Activated CD8-positive, alpha-beta memory T cell treated with anti-CD3 and anti-CD28 coated beads, Interleukin-2, amount 50 U/mL, for 1 hour (primary cell): ENCODE data around the gene FGF5.
"Not testable (repeated sequence)": the region's sequence is repeated elsewhere in the genome, so short reads cannot be mapped to it uniquely, and the experiment has no call there.

ENCODE experiments used
- DNase-seq: peaks from one replicate; pipeline ENCODE4 v3.0.0-alpha.2; 2020; ENCODE audit errors: extremely low read depth

The FGF5 gene

DNA sequence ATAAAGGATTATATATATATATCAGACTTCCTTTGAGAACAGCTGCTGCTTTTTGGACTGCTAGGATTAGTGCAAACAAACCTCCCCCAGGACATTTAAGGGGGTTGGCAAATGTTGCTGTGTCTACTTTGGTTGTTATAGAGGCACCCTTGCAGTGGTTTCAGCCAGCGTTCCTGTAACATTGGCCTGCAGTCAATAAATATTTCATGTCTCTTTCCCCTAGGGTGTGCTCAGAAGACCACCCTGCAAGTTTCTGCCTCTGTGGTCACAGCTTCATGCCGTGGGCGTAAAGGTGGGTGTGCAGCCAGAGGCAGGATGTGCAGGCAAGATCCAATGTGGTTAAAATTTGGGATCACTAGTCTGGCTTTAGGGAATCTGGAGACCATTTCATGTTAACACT lies 28.9 kb downstream of the FGF5 start:
- DNase-seq = no peak

DNA sequence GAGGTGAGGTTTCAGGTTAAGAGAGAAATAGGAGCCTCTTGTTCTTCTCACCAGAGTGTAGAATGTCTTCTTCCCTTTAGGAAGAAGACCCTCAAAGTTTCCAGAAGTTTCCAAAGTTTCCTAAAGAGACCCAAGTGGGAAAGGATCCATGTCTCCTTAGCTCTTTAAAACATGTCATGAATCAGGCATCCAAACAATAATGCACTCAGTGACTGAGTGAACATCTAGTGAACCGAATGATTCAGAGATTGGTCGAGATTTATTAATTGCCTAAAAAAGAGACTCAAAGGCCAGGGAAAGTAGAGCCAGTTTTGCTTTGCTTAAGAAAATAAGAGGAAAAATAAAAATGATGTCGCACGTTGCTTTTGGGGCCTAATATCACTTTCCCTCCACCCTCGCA lies 29.4 kb downstream of the FGF5 start:
- no peak for DNase-seq

DNA sequence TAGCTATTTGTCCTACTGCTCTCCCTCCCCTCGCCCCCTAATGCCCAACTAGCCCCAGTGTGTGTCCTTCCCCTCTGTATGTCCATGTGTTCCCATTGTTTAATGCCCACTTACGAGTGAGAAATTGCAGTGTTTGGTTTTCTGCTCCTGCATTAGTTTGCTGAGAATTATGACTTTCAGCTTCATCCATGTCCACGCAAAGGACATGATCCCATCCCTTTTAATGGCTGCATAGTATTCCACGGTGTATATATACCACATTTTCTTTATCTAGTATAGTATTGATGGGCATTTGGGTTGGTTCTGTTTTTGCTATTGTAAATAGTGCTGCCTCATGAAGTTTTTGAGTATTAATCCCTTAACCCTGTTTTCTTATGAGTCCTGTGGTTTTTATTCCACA lies 35.4 kb downstream of the FGF5 start:
- no peak for DNase-seq

- DNase-seq = no peak
Observed at GRCh38 chr4:80302616-80303223, 36.3 kb downstream of the FGF5 start.

DNA sequence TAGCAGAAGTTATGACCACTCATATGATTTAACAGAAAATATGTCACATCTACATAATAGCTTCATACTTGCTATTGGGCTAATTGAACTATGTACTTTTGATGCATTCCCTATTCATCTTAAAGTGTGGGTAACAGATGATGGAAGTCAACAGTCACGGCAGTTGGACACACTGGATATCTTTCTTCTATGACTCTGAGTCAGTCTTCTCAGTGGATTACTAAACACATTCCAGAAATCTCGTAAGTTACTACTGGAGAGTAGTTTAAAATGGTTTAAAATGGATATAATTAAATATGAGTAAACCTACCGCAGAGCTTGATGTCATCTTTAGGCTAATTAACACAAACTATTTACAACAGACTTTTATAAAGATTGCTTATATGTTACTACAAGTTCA lies 39.0 kb downstream of the FGF5 start:
- DNase-seq = no peak

DNA sequence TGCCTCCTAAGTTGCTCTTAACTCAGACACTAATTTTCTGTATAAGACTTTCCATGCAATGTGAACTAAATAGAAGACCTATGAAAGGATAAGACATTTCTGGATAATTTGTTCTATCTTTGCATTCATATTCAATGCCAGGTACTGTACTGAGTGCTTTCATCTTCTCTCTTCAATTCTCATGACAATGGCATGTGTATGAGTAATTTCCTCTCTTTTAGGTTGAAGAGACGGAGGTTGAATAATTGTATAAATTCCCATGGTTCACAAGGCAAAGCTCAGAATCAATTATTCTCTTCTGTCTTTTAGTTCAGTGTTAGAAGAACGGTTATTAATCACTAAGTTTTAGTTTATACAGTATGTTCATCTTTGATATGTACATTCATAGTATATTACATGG lies 39.8 kb downstream of the FGF5 start:
- no peak for DNase-seq

GRCh38 chr4:80307183-80307735 lies 40.8 kb downstream of the FGF5 start:
- no peak for DNase-seq

GRCh38 chr4:80307774-80308465 lies 41.5 kb downstream of the FGF5 start:
- no peak for DNase-seq

- DNase-seq = no peak
Observed at GRCh38 chr4:80308466-80308822, 42.0 kb downstream of the FGF5 start.

GRCh38 chr4:80309294-80310004 lies 43.0 kb downstream of the FGF5 start:
- no peak for DNase-seq

- no peak for DNase-seq
Observed at GRCh38 chr4:80311130-80311529, 44.7 kb downstream of the FGF5 start.

DNA sequence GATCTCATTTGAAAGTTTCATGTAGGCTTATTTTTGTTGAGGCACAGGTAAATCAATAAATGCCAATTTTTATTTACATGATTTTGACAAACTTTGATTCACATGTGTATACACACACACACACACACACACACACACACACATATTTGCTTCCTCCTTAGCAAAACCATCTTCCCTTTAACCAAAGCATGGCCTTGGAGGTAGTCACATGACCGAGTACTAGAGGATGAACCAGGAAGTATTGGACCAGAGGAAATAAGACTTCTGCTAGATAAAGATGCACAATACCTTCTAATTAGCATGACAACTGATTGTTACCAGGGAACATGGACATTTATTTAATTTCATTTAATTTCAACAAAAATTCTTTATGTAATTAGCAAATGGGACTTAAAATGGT lies 45.7 kb downstream of the FGF5 start:
- DNase-seq = no peak

- DNase-seq = no peak
Observed at GRCh38 chr4:80313627-80314026, 47.2 kb downstream of the FGF5 start.

- not testable (repeated sequence) for DNase-seq
Observed at GRCh38 chr4:80315848-80316247, 49.4 kb downstream of the FGF5 start.

DNA sequence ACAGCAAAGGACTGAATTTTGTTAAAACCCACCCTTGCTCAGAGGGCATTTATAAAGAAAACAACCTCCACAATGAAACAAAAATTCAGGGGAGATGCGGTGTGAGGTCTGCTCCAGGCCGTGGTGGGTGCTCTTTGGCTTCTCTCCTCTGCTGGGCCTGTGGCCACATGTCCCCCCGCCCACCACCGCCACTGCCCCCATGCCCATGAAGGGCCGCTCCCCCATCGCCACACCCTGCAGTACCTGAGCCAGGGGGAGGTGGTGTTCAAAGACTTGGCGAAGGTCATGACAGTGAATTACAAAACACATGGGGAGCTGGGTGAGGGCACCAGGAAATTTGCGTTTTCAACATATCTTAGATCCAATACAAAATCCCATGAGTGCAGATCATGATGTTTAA lies 54.9 kb downstream of the FGF5 start:
- no peak for DNase-seq

- no peak for DNase-seq
Observed at GRCh38 chr4:80321776-80322175, 55.3 kb downstream of the FGF5 start.

GRCh38 chr4:80322716-80323115 lies 56.3 kb downstream of the FGF5 start:
- no peak for DNase-seq

DNA sequence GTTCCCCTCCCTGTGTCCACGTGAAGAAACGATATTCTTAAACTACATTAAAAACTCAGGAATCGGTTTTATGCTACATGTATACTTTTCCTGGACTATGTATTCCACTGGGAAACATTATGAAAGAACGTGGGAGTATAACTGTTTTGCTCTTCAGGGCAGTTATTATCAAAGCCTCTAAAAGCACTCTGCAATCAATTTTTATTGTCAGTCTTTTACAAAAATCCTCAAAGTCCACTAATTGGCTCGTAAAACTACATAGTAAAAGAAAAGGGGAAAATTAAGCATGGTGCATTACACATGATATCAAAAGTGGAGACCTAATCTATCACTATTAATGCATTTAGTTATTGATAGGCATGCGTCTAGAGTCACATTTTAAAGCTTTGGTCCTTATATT lies 57.7 kb downstream of the FGF5 start:
- DNase-seq = no peak

DNA sequence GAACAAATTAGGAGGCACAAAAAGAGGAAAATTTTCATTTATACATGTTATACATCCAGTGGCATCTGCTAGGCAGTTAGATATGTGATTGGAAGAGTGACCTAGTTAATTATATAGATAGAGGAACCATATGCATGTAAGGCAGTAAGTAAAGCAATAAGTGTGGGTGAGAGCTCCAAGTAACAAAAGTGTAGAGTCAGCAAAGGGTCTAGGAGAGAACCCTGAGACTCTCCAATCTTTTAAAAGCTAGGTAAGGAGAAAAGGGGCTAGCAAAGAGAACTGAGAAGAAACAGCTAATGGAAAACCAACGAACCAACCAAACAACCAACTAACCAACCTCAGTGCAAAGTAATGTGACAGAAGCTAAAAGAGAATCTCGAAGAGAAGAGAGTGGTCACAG lies 65.2 kb downstream of the FGF5 start:
- DNase-seq = no peak

DNA sequence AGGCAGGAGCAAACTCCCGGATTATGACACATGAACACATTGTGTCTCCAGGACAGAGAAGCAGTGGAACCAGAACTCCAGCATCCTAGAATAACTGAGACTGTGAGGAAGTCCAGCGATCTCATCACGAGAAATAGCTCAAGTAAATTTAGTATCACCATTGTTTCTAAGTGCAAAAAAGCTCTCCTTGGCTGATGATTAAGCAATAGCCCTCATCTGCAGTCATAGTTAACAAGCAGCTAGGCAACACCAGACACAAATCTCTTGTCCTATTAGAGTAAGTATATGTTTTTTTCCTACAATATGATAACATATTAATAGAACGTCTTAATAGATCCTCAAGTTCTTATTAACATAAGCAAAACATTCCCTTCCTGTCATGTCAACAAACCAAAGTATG lies 66.7 kb downstream of the FGF5 start:
- no peak for DNase-seq

DNA sequence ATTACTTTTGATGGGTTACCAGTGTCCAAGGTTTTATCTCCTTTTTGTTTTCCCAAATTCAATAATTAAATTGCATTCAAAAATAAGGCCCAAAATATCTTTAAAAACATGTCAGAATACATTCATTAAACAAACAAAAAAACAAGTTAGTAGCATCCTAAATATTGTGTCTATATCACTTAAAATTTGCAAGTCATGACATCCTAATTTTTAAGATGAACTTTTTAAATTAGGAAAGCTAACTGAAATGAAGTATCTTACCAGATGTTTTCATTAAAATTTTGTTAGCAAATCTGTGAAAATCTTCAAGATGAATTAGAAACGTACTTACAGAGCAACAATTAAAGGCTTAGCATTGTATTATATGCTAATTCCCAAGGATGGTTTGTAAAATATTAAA lies 68.1 kb downstream of the FGF5 start:
- no peak for DNase-seq

DNA sequence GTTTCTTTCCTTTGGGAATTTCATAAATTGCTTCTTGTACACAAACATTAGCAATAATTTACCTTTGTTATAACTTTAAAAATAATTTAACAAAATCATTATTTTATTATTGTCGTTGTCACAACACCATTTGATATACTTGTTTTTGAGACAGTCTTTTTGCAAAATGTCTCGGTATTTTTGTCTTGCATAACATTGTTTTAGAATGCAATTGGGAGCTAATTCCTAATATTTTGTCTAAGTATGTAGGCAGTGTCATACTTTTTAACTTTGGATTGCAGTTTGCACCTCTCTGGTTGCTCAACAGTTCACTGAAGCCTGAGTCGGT lies 68.7 kb downstream of the FGF5 start:
- DNase-seq = no peak
